H1 (cell line): Measurements from ENCODE around the gene NKG7. TPM values are rescaled to one million over a fixed set of nuclear protein-coding genes. Genes with fewer than 3 reads are reported as not detected.

Source experiments
- CTCF ChIA-PET: fragments of 300-600 bp; sonication (Branson Sonifier 250); formaldehyde crosslinking; loops from one replicate; lab custom pipeline; 2021; ENCODE audit not compliant: partially characterized antibody; lab: Charles Lee
- POLR2A ChIA-PET: fragments of 300-600 bp; sonication (Branson Sonifier 250); formaldehyde crosslinking; loops from one replicate; lab custom pipeline; 2021; ENCODE audit warnings: inconsistent platforms; ENCODE audit not compliant: partially characterized antibody; lab: Charles Lee
- DNase-seq, 2 experiments: peaks; one replicate each; pipeline versions ENCODE4 v3.0.0 to v3.0.0-alpha.2; 2010 to 2022; ENCODE audit warnings: low spot score in 2 of 2, low read depth in 1 of 2, mixed read lengths in 1 of 2
- FAIRE-seq: peaks from 2 replicates; lab custom pipeline; 2011; peaks lifted over from hg19 to GRCh38; lab: Jason Lieb, UNC
- H2AFZ ChIP-seq: 2 replicates; pipeline ENCODE4 v1.8.1; 2012; ENCODE audit warnings: low read length, inconsistent platforms
- H2AK5ac ChIP-seq: 2 replicates; pipeline ENCODE4 v1.6.1; 2013; ENCODE audit warnings: low read depth, low read length
- H2BK120ac ChIP-seq: replicated peaks from 2 replicates; pipeline ENCODE3; 2013; ENCODE audit warnings: low read depth, low read length, inconsistent platforms
- H2BK12ac ChIP-seq: 2 replicates; pipeline ENCODE4 v1.6.1; 2013; ENCODE audit warnings: low read depth, low read length
- H2BK15ac ChIP-seq: 2 replicates; pipeline ENCODE4 v1.6.1; 2013; ENCODE audit warnings: low read length
- H2BK20ac ChIP-seq: 2 replicates; pipeline ENCODE4 v1.6.1; 2013; ENCODE audit warnings: low read length
- H2BK5ac ChIP-seq: 2 replicates; pipeline ENCODE4 v1.6.1; 2013; ENCODE audit warnings: low read depth, low read length
- H3K14ac ChIP-seq: 2 replicates; pipeline ENCODE4 v1.6.1; 2013; ENCODE audit warnings: inconsistent platforms; ENCODE audit not compliant: insufficient read length
- H3K18ac ChIP-seq: 2 replicates; pipeline ENCODE4 v1.6.1; 2013; ENCODE audit warnings: low read length; ENCODE audit errors: extremely low read depth
- H3K23ac ChIP-seq: 2 replicates; pipeline ENCODE4 v1.6.1; 2013; ENCODE audit warnings: inconsistent platforms; ENCODE audit not compliant: insufficient read length
- H3K23me2 ChIP-seq: 2 replicates; pipeline ENCODE4 v1.6.1; 2013; ENCODE audit warnings: low read depth, low read length
- H3K27ac ChIP-seq: 2 replicates; pipeline ENCODE4 v1.6.1; 2011; ENCODE audit warnings: low read depth, low read length, inconsistent platforms
- H3K27me3 ChIP-seq, 4 experiments: replicated peaks in 1 of 4; 1 replicate in 1 of 4; 2 replicates in 3 of 4; pipeline versions ENCODE4 v1.6.1 to v1.8.1; 2011 to 2013; ENCODE audit warnings: low read length in 3 of 4, mild to moderate bottlenecking in 3 of 4, inconsistent platforms in 2 of 4, mixed read lengths in 2 of 4, moderate library complexity in 1 of 4; ENCODE audit not compliant: control insufficient read depth in 3 of 4, insufficient read depth in 3 of 4; ENCODE audit errors: extremely low read depth in 1 of 4
- H3K36me3 ChIP-seq, 4 experiments: 2 replicates each; pipeline versions ENCODE4 v1.6.1 to v1.8.1; 2011 to 2013; ENCODE audit warnings: mild to moderate bottlenecking in 4 of 4, low read length in 3 of 4, moderate library complexity in 2 of 4, control low read depth in 1 of 4, inconsistent platforms in 1 of 4; ENCODE audit not compliant: insufficient read depth in 4 of 4, control insufficient read depth in 2 of 4
- H3K4ac ChIP-seq: replicated peaks from 2 replicates; pipeline ENCODE3; 2013; ENCODE audit warnings: low read length, low read depth, mixed read lengths, inconsistent platforms; ENCODE audit not compliant: insufficient read length
- H3K4me1 ChIP-seq, 4 experiments: replicated peaks in 1 of 4; 1 replicate in 1 of 4; 2 replicates in 3 of 4; pipeline versions ENCODE4 v1.6.1 to v1.8.1; 2011 to 2013; ENCODE audit warnings: low read length in 3 of 4, inconsistent platforms in 2 of 4, mixed read lengths in 1 of 4; ENCODE audit not compliant: insufficient read depth in 4 of 4, control insufficient read depth in 3 of 4
- H3K4me2 ChIP-seq, 2 experiments: 2 replicates each; pipeline versions ENCODE4 v1.6.1 to v1.8.1; 2011 to 2013; ENCODE audit warnings: low read depth in 2 of 2, low read length in 2 of 2, control low read depth in 1 of 2, inconsistent platforms in 1 of 2, mild to moderate bottlenecking in 1 of 2; ENCODE audit not compliant: insufficient read depth in 1 of 2
- H3K4me3 ChIP-seq, 4 experiments: fragments of 200-600, 300-600 bp in 1 of 4; sonication (generic), shearing (Covaris generic), sonication (Bioruptor Twin) in 1 of 4; 2 replicates each; pipeline versions ENCODE4 v1.5.1 to v1.8.1; 2011 to 2016; ENCODE audit warnings: low read length in 4 of 4, low read depth in 3 of 4, control low read depth in 2 of 4, inconsistent platforms in 2 of 4, mild to moderate bottlenecking in 2 of 4, mixed read lengths in 1 of 4, moderate library complexity in 1 of 4; ENCODE audit not compliant: insufficient read depth in 2 of 4; ENCODE audit errors: extremely low read depth in 1 of 4
- H3K56ac ChIP-seq: replicated peaks from 2 replicates; pipeline ENCODE3; 2013; ENCODE audit warnings: low read depth, mild to moderate bottlenecking, mixed read lengths, low read length, inconsistent platforms; ENCODE audit not compliant: insufficient read length
- H3K79me1 ChIP-seq: 2 replicates; pipeline ENCODE4 v1.6.1; 2013; ENCODE audit warnings: low read depth, low read length, control low read depth
- H3K79me2 ChIP-seq, 2 experiments: 2 replicates each; pipeline versions ENCODE4 v1.6.1 to v1.8.1; 2012 to 2013; ENCODE audit warnings: low read length in 2 of 2, mild to moderate bottlenecking in 2 of 2, inconsistent platforms in 1 of 2; ENCODE audit not compliant: insufficient read depth in 2 of 2, control insufficient read depth in 1 of 2
- H3K9ac ChIP-seq, 4 experiments: replicated peaks in 1 of 4; 1 replicate in 1 of 4; 2 replicates in 3 of 4; pipeline versions ENCODE4 v1.6.1 to v1.8.1; 2011 to 2013; ENCODE audit warnings: low read depth in 3 of 4, low read length in 3 of 4, control low read depth in 2 of 4, mild to moderate bottlenecking in 2 of 4, moderate library complexity in 2 of 4, inconsistent platforms in 1 of 4; ENCODE audit errors: extremely low read depth in 1 of 4
- H3K9me3 ChIP-seq, 2 experiments: 2 replicates each; pipeline versions ENCODE4 v1.6.1 to v1.8.1; 2012 to 2013; ENCODE audit warnings: mild to moderate bottlenecking in 2 of 2, moderate library complexity in 2 of 2, control low read depth in 1 of 2, inconsistent platforms in 1 of 2, low read depth in 1 of 2, low read length in 1 of 2, mixed read lengths in 1 of 2; ENCODE audit not compliant: insufficient read depth in 2 of 2
- H4K20me1 ChIP-seq, 2 experiments: replicated peaks in 1 of 2; 2 replicates each; pipeline versions ENCODE3 to v1.8.1; 2011 to 2013; ENCODE audit warnings: inconsistent platforms in 2 of 2, low read length in 2 of 2, mild to moderate bottlenecking in 1 of 2; ENCODE audit not compliant: insufficient read depth in 2 of 2, control insufficient read depth in 1 of 2
- H4K5ac ChIP-seq: 2 replicates; pipeline ENCODE4 v1.6.1; 2013; ENCODE audit warnings: low read length, low read depth, mixed read lengths, inconsistent platforms; ENCODE audit not compliant: insufficient read length
- H4K8ac ChIP-seq: 2 replicates; pipeline ENCODE4 v1.8.0; 2013; ENCODE audit warnings: mild to moderate bottlenecking, moderate library complexity, low read length, inconsistent platforms; ENCODE audit not compliant: insufficient read depth; ENCODE audit errors: extremely low read depth
- H4K91ac ChIP-seq: replicated peaks from 2 replicates; pipeline ENCODE3; 2013; ENCODE audit warnings: low read length, mixed read lengths, inconsistent platforms; ENCODE audit not compliant: insufficient read length
- CBX5 ChIP-seq: fragments of 300-800, 300-1000 bp; sonication (generic); IDR thresholded peaks from 2 replicates; pipeline ENCODE4 v1.7.1; 2016; ENCODE audit warnings: antibody characterized with exemption, low read length, low read depth
- CTBP2 ChIP-seq: IDR thresholded peaks from 2 replicates; pipeline ENCODE4 v1.7.0; 2011; ENCODE audit warnings: borderline replicate concordance, mild to moderate bottlenecking, moderate library complexity, mixed read lengths, low read length; ENCODE audit not compliant: insufficient read depth, insufficient read length
- EP300 ChIP-seq, 2 experiments: IDR thresholded peaks; 1 replicate in 1 of 2; 2 replicates in 1 of 2; pipeline ENCODE4 v1.6.1; 2011 to 2012; ENCODE audit warnings: low read depth in 2 of 2, low read length in 2 of 2, mild to moderate bottlenecking in 2 of 2, borderline replicate concordance in 1 of 2, inconsistent platforms in 1 of 2, moderate library complexity in 1 of 2
- FOSL1 ChIP-seq: IDR thresholded peaks from 2 replicates; pipeline ENCODE4 v1.6.1; 2011; ENCODE audit warnings: mild to moderate bottlenecking, low read depth, low read length, moderate library complexity; ENCODE audit not compliant: insufficient read depth
- RAD21 ChIP-seq, 2 experiments: IDR thresholded peaks in 1 of 2; conservative IDR thresholded peaks in 1 of 2; 2 replicates each; pipeline ENCODE4 v1.6.1; 2011; ENCODE audit warnings: low read depth in 2 of 2, low read length in 2 of 2, improper control_type of control experiment in 1 of 2, inconsistent platforms in 1 of 2, mild to moderate bottlenecking in 1 of 2, moderate library complexity in 1 of 2
- SP2 ChIP-seq: IDR thresholded peaks from 2 replicates; pipeline ENCODE4 v1.6.1; 2012; ENCODE audit warnings: mild to moderate bottlenecking, low read length, inconsistent platforms
- TCF12 ChIP-seq: IDR thresholded peaks from 2 replicates; pipeline ENCODE4 v1.6.1; 2011; ENCODE audit warnings: low read depth, mild to moderate bottlenecking, low read length
- WGBS, 2 experiments: shearing (Covaris generic) in 1 of 2; methylation state at CpG; one replicate each; pipeline versions ENCODE4 v1.1.6 to v1.1.7; 2013 to 2015; ENCODE audit warnings: low lambda C conversion rate in 2 of 2, mixed read lengths in 2 of 2, inconsistent platforms in 1 of 2, low coverage in 1 of 2, missing lambda C conversion rate in 1 of 2; ENCODE audit not compliant: insufficient replicate concordance in 2 of 2, insufficient coverage in 1 of 2, insufficient read length in 1 of 2; ENCODE audit errors: extremely low coverage in 1 of 2, missing lambda C conversion rate in 1 of 2; 5-methylcytosine and 5-hydroxymethylcytosine counted together
- polyA plus RNA-seq, 7 experiments: library from polyadenylated mRNA; depleted of rRNA in 3 of 7; stranded (reverse) in 5 of 7; unstranded in 2 of 7; fragments of >200 nt in 5 of 7; fragments of 200-250 nt in 2 of 7; gene quantifications; 1 replicate in 5 of 7; 2 replicates in 1 of 7; 4 replicates in 1 of 7; pipeline versions ENCODE4 v1.2.1 to v1.2.3, GENCODE V29; 2011 to 2013; ENCODE audit warnings: missing spikeins in 2 of 7, mixed read lengths in 2 of 7
- total RNA-seq: library from RNA; stranded (reverse); fragmentation: NEBNext Ultra II Directional; extraction: Animal tissue kit (Norgen Biotek cat#: 25700); gene quantifications from 2 replicates; pipeline ENCODE4 v1.2.1, GENCODE V29; 2021
- TF ChIP-seq, protein P1 (sequence below), 3 experiments: IDR thresholded peaks; 1 replicate in 2 of 3; 2 replicates in 1 of 3; pipeline versions ENCODE4 v1.5.1 to v1.6.1; 2011; ENCODE audit warnings: low read length in 3 of 3, mild to moderate bottlenecking in 3 of 3, inconsistent platforms in 2 of 3, low read depth in 1 of 3, moderate library complexity in 1 of 3; ENCODE audit not compliant: insufficient read depth in 1 of 3; ENCODE audit errors: control extremely low read depth in 1 of 3
- TF ChIP-seq, protein P2 (sequence below): IDR thresholded peaks from 2 replicates; pipeline ENCODE4 v1.6.1; 2011; ENCODE audit warnings: low read depth, mild to moderate bottlenecking, low read length; ENCODE audit not compliant: insufficient read depth

The NKG7 gene
- total and polyA plus RNA-seq, 2 of the 8 experiments (the other 6 are each of a cell fraction or from before 2014, with no cell fraction given), result not detected

DNA sequence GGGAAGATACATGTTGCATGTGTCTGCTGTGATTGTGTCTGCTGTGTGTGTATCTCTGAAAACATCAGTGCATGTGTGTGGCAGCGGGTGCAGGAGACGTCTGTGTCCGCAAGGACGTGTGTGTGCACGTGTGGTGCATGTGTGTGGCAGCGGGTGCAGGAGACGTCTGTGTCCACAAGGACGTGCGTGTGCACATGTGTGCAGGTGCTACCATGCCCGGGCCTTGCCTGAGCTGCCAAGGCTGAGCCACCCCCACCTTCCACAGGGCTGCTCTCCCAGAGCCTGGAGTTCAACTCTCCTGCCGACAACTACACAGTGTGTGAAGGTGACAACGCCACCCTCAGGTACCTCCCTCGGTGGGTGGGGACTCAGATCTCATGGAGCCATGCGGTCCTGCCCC is 50.7 kb downstream of the NKG7 start:
- CTCF ChIA-PET, result no interaction called here
- TF ChIP-seq, protein P1, sequence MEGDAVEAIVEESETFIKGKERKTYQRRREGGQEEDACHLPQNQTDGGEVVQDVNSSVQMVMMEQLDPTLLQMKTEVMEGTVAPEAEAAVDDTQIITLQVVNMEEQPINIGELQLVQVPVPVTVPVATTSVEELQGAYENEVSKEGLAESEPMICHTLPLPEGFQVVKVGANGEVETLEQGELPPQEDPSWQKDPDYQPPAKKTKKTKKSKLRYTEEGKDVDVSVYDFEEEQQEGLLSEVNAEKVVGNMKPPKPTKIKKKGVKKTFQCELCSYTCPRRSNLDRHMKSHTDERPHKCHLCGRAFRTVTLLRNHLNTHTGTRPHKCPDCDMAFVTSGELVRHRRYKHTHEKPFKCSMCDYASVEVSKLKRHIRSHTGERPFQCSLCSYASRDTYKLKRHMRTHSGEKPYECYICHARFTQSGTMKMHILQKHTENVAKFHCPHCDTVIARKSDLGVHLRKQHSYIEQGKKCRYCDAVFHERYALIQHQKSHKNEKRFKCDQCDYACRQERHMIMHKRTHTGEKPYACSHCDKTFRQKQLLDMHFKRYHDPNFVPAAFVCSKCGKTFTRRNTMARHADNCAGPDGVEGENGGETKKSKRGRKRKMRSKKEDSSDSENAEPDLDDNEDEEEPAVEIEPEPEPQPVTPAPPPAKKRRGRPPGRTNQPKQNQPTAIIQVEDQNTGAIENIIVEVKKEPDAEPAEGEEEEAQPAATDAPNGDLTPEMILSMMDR (IDR thresholded peaks at IDR 0.05; ENCODE audit: control extremely low read depth in 1 of 3, insufficient read depth in 1 of 3, low read depth in 1 of 3, low read length in 3 of 3), result no peak
- TF ChIP-seq CBX5 (no peak), EP300 (IDR thresholded peaks at IDR 0.05; ENCODE audit: borderline replicate concordance in 1 of 2, low read depth in 2 of 2, low read length in 2 of 2) (no peak), TCF12 (no peak), FOSL1 (no peak), CTBP2 (no peak), SP2 (no peak), RAD21 (IDR thresholded peaks at IDR 0.05 in 1 of 2, conservative IDR thresholded peaks at IDR 0.05 in 1 of 2; ENCODE audit: low read depth in 2 of 2, low read length in 2 of 2) (no peak)
- TF ChIP-seq, protein P2, sequence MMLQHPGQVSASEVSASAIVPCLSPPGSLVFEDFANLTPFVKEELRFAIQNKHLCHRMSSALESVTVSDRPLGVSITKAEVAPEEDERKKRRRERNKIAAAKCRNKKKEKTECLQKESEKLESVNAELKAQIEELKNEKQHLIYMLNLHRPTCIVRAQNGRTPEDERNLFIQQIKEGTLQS, result no peak

More for the DNA sequence above, 50.7 kb downstream of the NKG7 start:
- Histone ChIP-seq H3K23ac (no peak overlapping the region), H3K4me2 (no peak overlapping the region), H2AK5ac (no peak overlapping the region), H3K36me3 (peaks cover 0 to 7% (median 0%) of the 10 kb centered on the region in 4 experiments; a peak in 1 of 8 replicates), H3K56ac (no peak overlapping the region), H3K9ac (no peak overlapping the region), H3K4me3 (no peak overlapping the region), H3K4me1 (peaks cover 0 to 4% (median 2%) of the 10 kb centered on the region in 4 experiments; a peak in 3 of 7 replicates), H3K27me3 (peaks cover 0 to 2% (median 0%) of the 10 kb centered on the region in 4 experiments; a peak in 1 of 7 replicates), H3K79me2 (no peaks in the 10 kb centered on the region), H2BK120ac (no peak overlapping the region), H2BK12ac (no peak overlapping the region), H2AFZ (no peak overlapping the region), H4K20me1 (peaks cover 4 to 26% of the 10 kb centered on the region in 2 experiments), H3K79me1 (peaks cover 14% of the 10 kb centered on the region), H3K14ac (no peak overlapping the region), H2BK15ac (no peak overlapping the region), H3K4ac (no peak overlapping the region), H3K23me2 (peaks cover 8% of the 10 kb centered on the region; the same call in 1 of the 2 replicates), H4K8ac (no peak overlapping the region), H4K91ac (peak overlapping the region; percentile 54), H2BK20ac (no peak overlapping the region), H2BK5ac (no peak overlapping the region), H4K5ac (no peak overlapping the region), H3K9me3 (no peaks in the 10 kb centered on the region), H3K27ac (no peak overlapping the region), H3K18ac (no peak overlapping the region; the same call in 1 of the 2 replicates)
- FAIRE-seq, result no peak
- 80% methylated on average over 14 of the region's 14 CpGs; no CpG with 5 or more reads in 1 of the 2 experiments for WGBS, 2 experiments
- POLR2A ChIA-PET, result interaction anchor here (0.8 kb wide), 1 partner anchor 9 kb away, joined by 3 read pairs; no protein-coding TSS in a partner anchor
- DNase-seq, result no peak
